ENCODE measurements around the gene CCT3. TPM values are rescaled to one million over a fixed set of nuclear protein-coding genes. Genes with fewer than 3 reads are reported as not detected.
"Not testable (repeated sequence)": the region's sequence is repeated elsewhere in the genome, so short reads cannot be mapped to it uniquely, and the experiment has no call there.

Gene CCT3
- total RNA-seq, 2 donors from 2014 or later, result 102 to 146 TPM

- no peak for DNase-seq (ENCODE audit: low spot score)
- no peaks in the 10 kb centered on the region for H3K36me3 ChIP-seq
- no peak overlapping the region for H3K27ac ChIP-seq
- H3K9me3 ChIP-seq, result no peaks in the 10 kb centered on the region
- H3K4me1 ChIP-seq, result peaks cover 0 to 9% of the 10 kb centered on the region in 2 donors
- no peak for TF ChIP-seq CTCF (IDR thresholded peaks at IDR 0.05)
- H3K27me3 ChIP-seq, result no peaks in the 10 kb centered on the region
- no peak overlapping the region for H3K4me3 ChIP-seq
Measured at GRCh38 chr1:156371553-156372264, 33.6 kb upstream of the CCT3 start.

- H3K4me3 ChIP-seq, result peak overlapping the region in 1 of 2 donors; percentile 40
- H3K4me1 ChIP-seq; H3K27ac ChIP-seq; H3K27me3 ChIP-seq; H3K36me3 ChIP-seq; DNase-seq (ENCODE audit: low spot score); H3K9me3 ChIP-seq: not testable (repeated sequence)
Measured at GRCh38 chr1:156369685-156370286, 31.7 kb upstream of the CCT3 start.

- no peaks in the 10 kb centered on the region for H3K9me3 ChIP-seq
- TF ChIP-seq CTCF (IDR thresholded peaks at IDR 0.05), result no peak
- H3K4me3 ChIP-seq, result peak within 1 kb of the TSS; percentile 29 to 40
- no peaks in the 10 kb centered on the region for H3K36me3 ChIP-seq
- DNase-seq (ENCODE audit: low spot score), result no peak
- no peak within 1 kb of the TSS for H3K27ac ChIP-seq
- peaks cover 0 to 9% of the 10 kb centered on the region in 2 donors for H3K4me1 ChIP-seq
- H3K27me3 ChIP-seq, result no peaks in the 10 kb centered on the region
Measured at GRCh38 chr1:156368889-156369684, 31.0 kb upstream of the CCT3 start, which contains the start of gene RHBG. RHBG (plus strand) TSS chr1:156369211; CDS start chr1:156369250, 39 bp downstream.

GRCh38 chr1:156368157-156368658 lies 30.1 kb upstream of the CCT3 start:
- H3K4me1 ChIP-seq, result peaks cover 0 to 9% of the 10 kb centered on the region in 2 donors

GRCh38 chr1:156367383-156368156 lies 29.5 kb upstream of the CCT3 start:
- no peak for DNase-seq (ENCODE audit: low spot score)
- Histone ChIP-seq H3K36me3 (no peaks in the 10 kb centered on the region), H3K4me3 (no peak overlapping the region), H3K27me3 (no peaks in the 10 kb centered on the region), H3K4me1 (peaks cover 0 to 9% of the 10 kb centered on the region in 2 donors), H3K27ac (no peak overlapping the region), H3K9me3 (no peaks in the 10 kb centered on the region)
- no peak for TF ChIP-seq CTCF (IDR thresholded peaks at IDR 0.05)

More at GRCh38 chr1:156368157-156368658, 30.1 kb upstream of the CCT3 start:
- Histone ChIP-seq H3K9me3 (no peaks in the 10 kb centered on the region), H3K4me3 (no peak overlapping the region), H3K27me3 (no peaks in the 10 kb centered on the region), H3K36me3 (no peaks in the 10 kb centered on the region), H3K27ac (no peak overlapping the region)
- no peak for TF ChIP-seq CTCF (IDR thresholded peaks at IDR 0.05)
- no peak for DNase-seq (ENCODE audit: low spot score)
